GM12878 (cell line): ENCODE measurements around the gene COL6A1. TPM values are rescaled to one million over a fixed set of nuclear protein-coding genes. Genes with fewer than 3 reads are reported as not detected.

ENCODE experiments used
- ATAC-seq: fragments of 200-7000 bp; cut with Tn5 transposase; 3 replicates; pipeline ENCODE4 v1.9.1; 2020; ENCODE audit warnings: mild to moderate bottlenecking, moderate library complexity
- BruUV-seq: library from RNA; stranded (reverse); fragments of 400-500 nt; replicated peaks from 2 replicates; lab custom pipeline; 2021; lab: Mats Ljungman, UMichigan
- CTCF ChIA-PET: fragments of 300-600 bp; sonication (Branson Sonifier 250); formaldehyde crosslinking; extraction: SDS; loops from one replicate; lab custom pipeline; 2021; ENCODE audit warnings: inconsistent platforms; lab: Yijun Ruan, JAX
- POLR2A ChIA-PET: fragments of 350-600 bp; formaldehyde crosslinking; extraction: SDS; loops from one replicate; lab custom pipeline; 2021; ENCODE audit warnings: inconsistent platforms; lab: Charles Lee
- RAD21 ChIA-PET: fragments of 300-600 bp; sonication (Branson Sonifier 250); formaldehyde crosslinking; loops from one replicate; lab custom pipeline; 2023; ENCODE audit warnings: antibody characterized with exemption; ENCODE audit not compliant: unreplicated experiment; lab: Charles Lee
- SMC1A ChIA-PET: fragments of 300-600 bp; sonication (Branson Sonifier 250); formaldehyde crosslinking; loops from one replicate; lab custom pipeline; 2023; ENCODE audit not compliant: unreplicated experiment, uncharacterized antibody; lab: Charles Lee
- DNase-seq: peaks from one replicate; pipeline ENCODE4 v3.0.0-alpha.2; 2011; ENCODE audit warnings: low read depth, low spot score
- FAIRE-seq: peaks from 3 replicates; lab custom pipeline; 2011; peaks lifted over from hg19 to GRCh38; lab: Jason Lieb, UNC
- H2AFZ ChIP-seq: 2 replicates; pipeline ENCODE4 v1.6.0; 2011; ENCODE audit warnings: low read depth, low read length, control low read depth; ENCODE audit not compliant: control insufficient read depth
- H3K27ac ChIP-seq: 2 replicates; pipeline ENCODE4 v1.5.1; 2011; ENCODE audit warnings: control low read depth; ENCODE audit not compliant: control insufficient read depth, insufficient read depth
- H3K27me3 ChIP-seq, 2 experiments: replicated peaks in 1 of 2; 2 replicates each; pipeline versions ENCODE4 v1.6.0 to v1.6.1; 2011; ENCODE audit warnings: low read length in 1 of 2; ENCODE audit not compliant: control insufficient read depth in 2 of 2, insufficient read depth in 2 of 2
- H3K36me3 ChIP-seq, 2 experiments: 2 replicates each; pipeline ENCODE4 v1.5.1; 2011; ENCODE audit warnings: low read length in 1 of 2; ENCODE audit not compliant: control insufficient read depth in 2 of 2, insufficient read depth in 2 of 2
- H3K4me1 ChIP-seq: 2 replicates; pipeline ENCODE4 v1.6.1; 2011; ENCODE audit warnings: mild to moderate bottlenecking, low read length, moderate library complexity, mixed read lengths; ENCODE audit not compliant: control insufficient read depth, insufficient read depth
- H3K4me2 ChIP-seq: 2 replicates; pipeline ENCODE4 v1.6.0; 2011; ENCODE audit warnings: control low read depth; ENCODE audit not compliant: control insufficient read depth, insufficient read depth
- H3K4me3 ChIP-seq: fragments of 200-600 bp; sonication (generic); 2 replicates; pipeline ENCODE4 v1.5.1; 2016
- H3K79me2 ChIP-seq: 2 replicates; pipeline ENCODE4 v1.6.0; 2011; ENCODE audit warnings: low read length; ENCODE audit not compliant: control insufficient read depth, insufficient read depth
- H3K9ac ChIP-seq: 2 replicates; pipeline ENCODE4 v1.8.0; 2011; ENCODE audit warnings: low read length, control low read depth, mixed read lengths; ENCODE audit not compliant: control insufficient read depth, insufficient read depth
- H3K9me3 ChIP-seq: replicated peaks from 3 replicates; pipeline ENCODE4 v1.5.1; 2011; ENCODE audit warnings: mild to moderate bottlenecking, low read length; ENCODE audit not compliant: control insufficient read depth, insufficient read depth
- H4K20me1 ChIP-seq: 2 replicates; pipeline ENCODE4 v1.6.0; 2011; ENCODE audit not compliant: control insufficient read depth, insufficient read depth
- FOXM1 ChIP-seq: IDR thresholded peaks from 2 replicates; pipeline ENCODE4 v1.6.1; 2012; ENCODE audit warnings: low read depth, mild to moderate bottlenecking, inconsistent platforms, low read length, moderate library complexity
- IKZF2 ChIP-seq, 2 experiments: fragments of 450-650 bp; IDR thresholded peaks; 2 replicates each; pipeline ENCODE4 v1.6.1; 2017; ENCODE audit warnings: mild to moderate bottlenecking in 2 of 2, moderate library complexity in 2 of 2
- IRF4 ChIP-seq: IDR thresholded peaks from 2 replicates; pipeline ENCODE4 v1.6.1; 2011; ENCODE audit warnings: low read depth, low read length
- MLLT1 ChIP-seq: fragments of 450-650 bp; IDR thresholded peaks from 2 replicates; pipeline ENCODE4 v1.6.1; 2016; ENCODE audit warnings: mild to moderate bottlenecking
- MXI1 ChIP-seq: fragments of 150-350 bp; IDR thresholded peaks from 2 replicates; pipeline ENCODE4 v1.6.1; 2011; ENCODE audit warnings: low read depth, mild to moderate bottlenecking, inconsistent platforms, low read length, improper control_type of control experiment
- NBN ChIP-seq: fragments of 450-650 bp; IDR thresholded peaks from 2 replicates; pipeline ENCODE4 v1.6.1; 2016
- NRF1 ChIP-seq: conservative IDR thresholded peaks from 2 replicates; pipeline ENCODE4 v1.6.1; 2011; ENCODE audit warnings: mild to moderate bottlenecking, low read depth, low read length, improper control_type of control experiment
- RELA ChIP-seq: fragments of 450-650 bp; IDR thresholded peaks from 2 replicates; pipeline ENCODE4 v1.8.0; 2014; ENCODE audit warnings: borderline replicate concordance; ENCODE audit not compliant: partially characterized antibody
- SMAD5 ChIP-seq: IDR thresholded peaks from 2 replicates; pipeline ENCODE4 v1.6.1; 2016; ENCODE audit warnings: antibody characterized with exemption, low read depth
- SP1 ChIP-seq: IDR thresholded peaks from one replicate; pipeline ENCODE4 v1.6.1; 2011; ENCODE audit warnings: low read depth, low read length
- ZBTB4 ChIP-seq: fragments of 450-650 bp; formaldehyde crosslinking; IDR thresholded peaks from 2 replicates; pipeline ENCODE4 v1.4.0; 2022; ENCODE audit warnings: mild to moderate bottlenecking, moderate library complexity
- WGBS: methylation state at CpG from one replicate; pipeline ENCODE4 v1.1.6; 2016; ENCODE audit warnings: low lambda C conversion rate; ENCODE audit not compliant: insufficient replicate concordance, insufficient coverage; ENCODE audit errors: missing lambda C conversion rate; 5-methylcytosine and 5-hydroxymethylcytosine counted together
- in situ Hi-C: fragments of 300-500 bp; cut with MboI; formaldehyde crosslinking; loops from 9 replicates; pipeline ENCODE4 v1.14.3; 2018; ENCODE audit warnings: mixed read lengths
- intact Hi-C: fragments of 100-400 bp; cut with micrococcal nuclease; formaldehyde crosslinking; loops from one replicate; pipeline ENCODE4 v1.14.2; 2022; ENCODE audit not compliant: unreplicated experiment
- polyA plus RNA-seq, 11 experiments: library from polyadenylated mRNA; depleted of rRNA in 4 of 11; unstranded in 6 of 11; stranded (reverse) in 5 of 11; fragments of >200 nt; fragmentation: Nextera tagmentation in 4 of 11; fragmentation: Illumina TruSeq in 1 of 11; extraction: Ambion mirVana in 4 of 11; extraction: Trizol in 1 of 11; gene quantifications; 1 replicate in 1 of 11; 2 replicates in 10 of 11; pipeline versions ENCODE4 v1.2.1 to v1.2.3, GENCODE V29; 2011 to 2016; ENCODE audit warnings: inconsistent platforms in 2 of 11, missing spikeins in 2 of 11, low read depth in 1 of 11
- total RNA-seq, 4 experiments: library from RNA; depleted of rRNA in 3 of 4; stranded (reverse); fragments of >200 nt in 3 of 4; fragmentation: Illumina TruSeq in 1 of 4; extraction: Trizol in 1 of 4; gene quantifications; 2 replicates each; pipeline versions ENCODE4 v1.2.1 to v1.2.3, GENCODE V29; 2013 to 2021
- TF ChIP-seq, protein P1 (sequence below): IDR thresholded peaks from 2 replicates; pipeline ENCODE4 v1.6.1; 2011; ENCODE audit warnings: borderline replicate concordance, low read depth, mild to moderate bottlenecking, moderate library complexity, low read length; ENCODE audit not compliant: insufficient read depth, poor library complexity, severe bottlenecking

COL6A1 gene
- total and polyA plus RNA-seq, 10 of the 15 experiments (the other 5 are each of a cell fraction or from before 2014, with no cell fraction given), result 0.12 to 1.3 (median 0.20) TPM; not detected in 7

- no peak for TF ChIP-seq IKZF2 (IDR thresholded peaks at IDR 0.05)
Measured at GRCh38 chr21:45944601-45945000, 37.0 kb upstream of the COL6A1 start (continued).

DNA sequence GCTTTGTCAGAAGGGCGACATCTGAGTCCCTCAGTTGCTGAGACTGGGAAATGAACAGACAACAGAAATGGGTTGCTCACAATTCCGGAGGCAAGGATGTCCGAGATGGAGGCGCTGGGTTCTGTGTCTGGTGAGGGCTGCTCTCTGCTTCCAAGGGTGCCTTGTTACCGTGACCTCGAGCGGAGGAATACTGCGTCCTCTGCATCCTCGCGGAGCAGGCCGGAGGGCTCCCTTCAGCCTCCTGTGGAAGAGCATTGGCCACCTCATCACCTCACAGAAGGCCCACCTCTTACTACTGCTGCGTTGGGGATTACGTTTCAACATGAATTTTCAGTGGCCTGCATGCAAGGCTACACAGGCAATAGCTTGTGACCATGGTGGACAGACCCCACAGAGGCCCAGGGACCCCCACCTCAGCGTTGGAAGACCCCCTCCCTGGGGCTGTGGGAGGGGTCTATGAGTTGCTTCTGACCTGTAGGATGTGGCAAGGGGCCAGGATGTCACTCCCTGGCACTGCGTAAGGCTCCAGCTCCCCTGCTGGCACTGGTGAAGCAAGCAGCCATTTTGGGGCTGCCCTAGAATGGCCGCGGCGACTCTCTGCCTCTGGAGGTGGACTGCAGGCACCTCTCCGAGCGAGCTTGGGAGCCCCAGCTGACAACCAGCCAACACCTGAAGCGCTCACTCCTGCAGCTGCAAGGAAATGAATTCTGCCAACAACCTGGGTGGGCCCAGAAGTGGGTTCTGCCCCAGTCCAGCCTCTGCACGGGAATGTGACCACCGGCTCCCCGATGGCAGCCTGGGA, 36.3 kb upstream of the COL6A1 start:
- ChIA-PET RAD21 (no interaction called here), CTCF (no interaction called here), SMC1A (no interaction called here), POLR2A (no interaction called here)
- Histone ChIP-seq H3K4me1 (no peaks in the 10 kb centered on the region), H3K4me2 (no peak overlapping the region), H4K20me1 (no peaks in the 10 kb centered on the region), H3K9me3 (no peaks in the 10 kb centered on the region), H2AFZ (no peak overlapping the region), H3K4me3 (no peak overlapping the region), H3K27ac (no peak overlapping the region), H3K79me2 (no peaks in the 10 kb centered on the region), H3K9ac (no peak overlapping the region), H3K27me3 (no peaks in the 10 kb centered on the region), H3K36me3 (no peaks in the 10 kb centered on the region)
- ATAC-seq, result no peak
- DNase-seq, result no peak
- FAIRE-seq, result no peak
- in situ Hi-C loops, result no loop called here
- no TSS peak for BruUV-seq
- WGBS, result 59% methylated on average over 24 of the region's 24 CpGs
- intact Hi-C loops, result no loop called here
- TF ChIP-seq RELA (no peak), NRF1 (no peak), FOXM1 (no peak), MLLT1 (no peak), SP1 (no peak), SMAD5 (no peak), IRF4 (no peak), MXI1 (no peak), ZBTB4 (CRISPR knock-in tag) (no peak), NBN (no peak)
- TF ChIP-seq, protein P1, sequence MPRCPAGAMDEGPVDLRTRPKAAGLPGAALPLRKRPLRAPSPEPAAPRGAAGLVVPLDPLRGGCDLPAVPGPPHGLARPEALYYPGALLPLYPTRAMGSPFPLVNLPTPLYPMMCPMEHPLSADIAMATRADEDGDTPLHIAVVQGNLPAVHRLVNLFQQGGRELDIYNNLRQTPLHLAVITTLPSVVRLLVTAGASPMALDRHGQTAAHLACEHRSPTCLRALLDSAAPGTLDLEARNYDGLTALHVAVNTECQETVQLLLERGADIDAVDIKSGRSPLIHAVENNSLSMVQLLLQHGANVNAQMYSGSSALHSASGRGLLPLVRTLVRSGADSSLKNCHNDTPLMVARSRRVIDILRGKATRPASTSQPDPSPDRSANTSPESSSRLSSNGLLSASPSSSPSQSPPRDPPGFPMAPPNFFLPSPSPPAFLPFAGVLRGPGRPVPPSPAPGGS, result no peak
